ENCODE measurements around the gene SLC22A3. TPM values are rescaled to one million over a fixed set of nuclear protein-coding genes. Genes with fewer than 3 reads are reported as not detected.

SLC22A3 gene
- total and polyA plus RNA-seq, 2 donors (not counting 1 experiment from before 2014, with no cell fraction given) = not detected

GRCh38 chr6:160362556-160362955 is 14.4 kb downstream of the SLC22A3 start:
- 89% methylated on average over 28 of the region's 28 CpGs for WGBS (ENCODE audit: insufficient coverage)
- no peaks in the 10 kb centered on the region for H3K27me3 ChIP-seq (replicated peaks in 1 of 4; ENCODE audit: control extremely low read depth in 1 of 4, control insufficient read depth in 3 of 4, insufficient read depth in 4 of 4, low read length in 3 of 4)
- TF ChIP-seq CTCF (IDR thresholded peaks at IDR 0.05) = no peak
- TF ChIP-seq EZH2 (IDR thresholded peaks at IDR 0.05; ENCODE audit: borderline replicate concordance, insufficient read depth, low read depth, low read length, poor library complexity, severe bottlenecking) = no peak
- H3K27ac ChIP-seq (ENCODE audit: low read length in 2 of 2) = no peak overlapping the region
- H4K20me1 ChIP-seq (ENCODE audit: control insufficient read depth, insufficient read depth, low read length, poor library complexity, severe bottlenecking) = no peaks in the 10 kb centered on the region
- H3K4me1 ChIP-seq (ENCODE audit: control insufficient read depth in 2 of 2, insufficient read depth in 2 of 2, low read length in 2 of 2) = no peaks in the 10 kb centered on the region
- H2AFZ ChIP-seq (ENCODE audit: insufficient read depth, low read depth, low read length, poor library complexity, severe bottlenecking) = no peak overlapping the region
- no peaks in the 10 kb centered on the region for H3K79me2 ChIP-seq (ENCODE audit: control insufficient read depth, insufficient read depth, low read length)
- H3K27me3 Mint-ChIP-seq = peaks cover 21% of the 10 kb centered on the region
- DNase-seq (no peak), ATAC-seq (ENCODE audit: low read depth) (no peak)
- ChIA-PET POLR2A (no interaction called here), CTCF (interaction anchor here (1.8 kb wide), 1 partner anchor 8 kb away, joined by 3 read pairs; no protein-coding TSS in a partner anchor)
- no peaks in the 10 kb centered on the region for H3K4me1 Mint-ChIP-seq
- no peak overlapping the region for H3K4me3 ChIP-seq (ENCODE audit: control extremely low read depth in 1 of 5, extremely low read depth in 1 of 5, insufficient read depth in 1 of 5, low read depth in 2 of 5, low read length in 4 of 5)
- intact Hi-C loops (cut with micrococcal nuclease) = no loop called here
- H3K4me3 Mint-ChIP-seq = no peak overlapping the region
- H3K27ac Mint-ChIP-seq = no peak overlapping the region
- peaks cover 0 to 8% (median 0%) of the 10 kb centered on the region in 3 donors for H3K9me3 ChIP-seq (ENCODE audit: control extremely low read depth in 1 of 3, control insufficient read depth in 2 of 3, insufficient read depth in 1 of 3, low read length in 2 of 3)
- H3K9ac ChIP-seq (ENCODE audit: low read length) = no peak overlapping the region
- no peak overlapping the region for H3K4me2 ChIP-seq (replicated peaks; ENCODE audit: low read depth, low read length, poor library complexity, severe bottlenecking)
- H3K36me3 ChIP-seq (replicated peaks in 1 of 2; ENCODE audit: control extremely low read depth in 1 of 2, control insufficient read depth in 1 of 2, extremely low read depth in 1 of 2, insufficient read depth in 2 of 2, low read length in 1 of 2) = no peaks in the 10 kb centered on the region
- no peaks in the 10 kb centered on the region for H3K9me3 Mint-ChIP-seq (ENCODE audit: insufficient read depth)

- Mint-ChIP-seq H3K27ac (no peak overlapping the region), H3K4me1 (no peaks in the 10 kb centered on the region), H3K9me3 (ENCODE audit: insufficient read depth) (peaks cover 2% of the 10 kb centered on the region), H3K27me3 (peaks cover 20% of the 10 kb centered on the region), H3K4me3 (no peak overlapping the region)
- ChIA-PET POLR2A (no interaction called here), CTCF (interaction anchor here (1.8 kb wide), 1 partner anchor 7 kb away, joined by 3 read pairs; no protein-coding TSS in a partner anchor)
- TF ChIP-seq CTCF (IDR thresholded peaks at IDR 0.05) (no peak), EZH2 (IDR thresholded peaks at IDR 0.05; ENCODE audit: borderline replicate concordance, insufficient read depth, low read depth, low read length, poor library complexity, severe bottlenecking) (no peak)
- Histone ChIP-seq H3K9me3 (ENCODE audit: control extremely low read depth in 1 of 3, control insufficient read depth in 2 of 3, insufficient read depth in 1 of 3, low read length in 2 of 3) (peaks cover 0 to 9% (median 0%) of the 10 kb centered on the region in 3 donors), H3K79me2 (ENCODE audit: control insufficient read depth, insufficient read depth, low read length) (no peaks in the 10 kb centered on the region), H3K9ac (ENCODE audit: low read length) (no peak overlapping the region), H3K4me1 (ENCODE audit: control insufficient read depth in 2 of 2, insufficient read depth in 2 of 2, low read length in 2 of 2) (no peaks in the 10 kb centered on the region), H3K27me3 (replicated peaks in 1 of 4; ENCODE audit: control extremely low read depth in 1 of 4, control insufficient read depth in 3 of 4, insufficient read depth in 4 of 4, low read length in 3 of 4) (no peaks in the 10 kb centered on the region), H2AFZ (ENCODE audit: insufficient read depth, low read depth, low read length, poor library complexity, severe bottlenecking) (no peak overlapping the region), H3K4me3 (ENCODE audit: control extremely low read depth in 1 of 5, extremely low read depth in 1 of 5, insufficient read depth in 1 of 5, low read depth in 2 of 5, low read length in 4 of 5) (no peak overlapping the region), H3K4me2 (replicated peaks; ENCODE audit: low read depth, low read length, poor library complexity, severe bottlenecking) (no peak overlapping the region), H3K27ac (ENCODE audit: low read length in 2 of 2) (no peak overlapping the region), H3K36me3 (replicated peaks in 1 of 2; ENCODE audit: control extremely low read depth in 1 of 2, control insufficient read depth in 1 of 2, extremely low read depth in 1 of 2, insufficient read depth in 2 of 2, low read length in 1 of 2) (no peaks in the 10 kb centered on the region), H4K20me1 (ENCODE audit: control insufficient read depth, insufficient read depth, low read length, poor library complexity, severe bottlenecking) (no peaks in the 10 kb centered on the region)
- intact Hi-C loops (cut with micrococcal nuclease) = no loop called here
- ATAC-seq (ENCODE audit: low read depth) (no peak), DNase-seq (no peak)
- 93% methylated on average over 25 of the region's 30 CpGs for WGBS (ENCODE audit: insufficient coverage)
These were observed 15.1 kb downstream of the SLC22A3 start for GRCh38 chr6:160363016-160363996.
